Dendritic cell treated with granulocyte-macrophage colony-stimulating factor and Interleukin-4, amounts not matched to agents 40 ng/mL and 50 ng/mL, for 4 days (primary cell): ENCODE results near the gene SNW1.

ENCODE experiments used
- H3K27ac Mint-ChIP-seq: one replicate; pipeline ENCODE4 v1.8.0; 2022; ENCODE audit warnings: mild to moderate bottlenecking, mixed read lengths
- H3K27me3 Mint-ChIP-seq: one replicate; pipeline ENCODE4 v1.8.0; 2022; ENCODE audit warnings: mild to moderate bottlenecking, mixed read lengths
- H3K36me3 Mint-ChIP-seq: one replicate; pipeline ENCODE4 v1.8.0; 2022; ENCODE audit warnings: low read depth, mixed read lengths
- H3K4me1 Mint-ChIP-seq: one replicate; pipeline ENCODE4 v1.8.0; 2022; ENCODE audit warnings: low read depth, mixed read lengths
- H3K4me3 Mint-ChIP-seq: one replicate; pipeline ENCODE4 v1.8.0; 2022; ENCODE audit warnings: mild to moderate bottlenecking, moderate library complexity, mixed read lengths
- H3K9me3 Mint-ChIP-seq: one replicate; pipeline ENCODE4 v1.8.0; 2022; ENCODE audit warnings: mixed read lengths
- intact Hi-C: fragments of 100-400 bp; cut with micrococcal nuclease; formaldehyde crosslinking; loops from one replicate; pipeline ENCODE4 v1.15.0; 2022

SNW1 gene

DNA sequence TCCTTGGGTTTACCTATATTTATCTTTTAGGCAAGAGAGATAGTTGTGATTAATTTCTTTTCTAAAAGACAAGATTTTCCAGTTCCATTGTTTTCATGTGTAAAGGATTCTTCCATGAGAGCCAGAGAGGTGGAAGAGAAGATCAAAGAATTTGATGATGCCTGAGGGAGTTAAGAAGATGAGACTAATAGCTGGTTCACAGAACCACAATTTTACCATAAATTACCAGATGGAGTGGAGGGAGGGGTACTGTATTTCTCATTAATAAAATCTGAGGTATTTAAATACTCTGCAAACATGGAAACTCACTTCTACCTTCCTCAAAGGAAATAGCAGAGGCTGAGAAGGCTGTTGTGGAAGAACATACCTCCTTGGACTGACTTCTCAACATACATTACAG, 87.8 kb downstream of the SNW1 start:
- Mint-ChIP-seq H3K9me3 (no peaks in the 10 kb centered on the region), H3K36me3 (peaks cover 56% of the 10 kb centered on the region), H3K4me1 (peaks cover 5% of the 10 kb centered on the region), H3K4me3 (no peak overlapping the region), H3K27me3 (no peaks in the 10 kb centered on the region), H3K27ac (no peak overlapping the region)
- intact Hi-C loops: no loop called here
